GM12892 (cell line): ENCODE measurements around the gene RBMS3.

ENCODE experiments used
- POLR2A ChIP-seq: IDR thresholded peaks from 2 replicates; pipeline ENCODE4 v1.6.1; 2011; ENCODE audit warnings: low read depth, low read length, control low read depth
- POLR2AphosphoS5 ChIP-seq: IDR thresholded peaks from 2 replicates; pipeline ENCODE4 v1.6.1; 2011; ENCODE audit warnings: low read depth, low read length, control low read depth
- TAF1 ChIP-seq: IDR thresholded peaks from 2 replicates; pipeline ENCODE4 v1.6.1; 2011; ENCODE audit warnings: low read depth, mild to moderate bottlenecking, control low read depth, low read length, borderline replicate concordance

- no peak for TF ChIP-seq POLR2A
- no peak for TF ChIP-seq POLR2AphosphoS5
- no peak for TF ChIP-seq TAF1
These were observed 309.1 kb downstream of the RBMS3 start for GRCh38 chr3:29590012-29590411.
